Subcutaneous adipose tissue (tissue), 4 donors: ENCODE data around the gene PSORS1C2. TPM values are rescaled to one million over a fixed set of nuclear protein-coding genes. Genes with fewer than 3 reads are reported as not detected.

ENCODE experiments used
- total RNA-seq, 4 donors: library from RNA; depleted of rRNA; stranded (reverse); fragments of >200 nt; gene quantifications; one replicate each; pipeline ENCODE4 v1.1.0, GENCODE V29; 2016
- TF ChIP-seq, protein P1 (sequence below): fragments of 450-650 bp; IDR thresholded peaks from one replicate; pipeline ENCODE4 v1.5.1; 2016; ENCODE audit warnings: low read depth, mild to moderate bottlenecking, control low read depth, antibody characterized with exemption, moderate library complexity

The PSORS1C2 gene
- total RNA-seq, 4 donors from 2014 or later = not detected

GRCh38 chr6:31096215-31096614, 42.7 kb downstream of the PSORS1C2 start:
- TF ChIP-seq, protein P1, sequence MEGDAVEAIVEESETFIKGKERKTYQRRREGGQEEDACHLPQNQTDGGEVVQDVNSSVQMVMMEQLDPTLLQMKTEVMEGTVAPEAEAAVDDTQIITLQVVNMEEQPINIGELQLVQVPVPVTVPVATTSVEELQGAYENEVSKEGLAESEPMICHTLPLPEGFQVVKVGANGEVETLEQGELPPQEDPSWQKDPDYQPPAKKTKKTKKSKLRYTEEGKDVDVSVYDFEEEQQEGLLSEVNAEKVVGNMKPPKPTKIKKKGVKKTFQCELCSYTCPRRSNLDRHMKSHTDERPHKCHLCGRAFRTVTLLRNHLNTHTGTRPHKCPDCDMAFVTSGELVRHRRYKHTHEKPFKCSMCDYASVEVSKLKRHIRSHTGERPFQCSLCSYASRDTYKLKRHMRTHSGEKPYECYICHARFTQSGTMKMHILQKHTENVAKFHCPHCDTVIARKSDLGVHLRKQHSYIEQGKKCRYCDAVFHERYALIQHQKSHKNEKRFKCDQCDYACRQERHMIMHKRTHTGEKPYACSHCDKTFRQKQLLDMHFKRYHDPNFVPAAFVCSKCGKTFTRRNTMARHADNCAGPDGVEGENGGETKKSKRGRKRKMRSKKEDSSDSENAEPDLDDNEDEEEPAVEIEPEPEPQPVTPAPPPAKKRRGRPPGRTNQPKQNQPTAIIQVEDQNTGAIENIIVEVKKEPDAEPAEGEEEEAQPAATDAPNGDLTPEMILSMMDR = no peak

DNA sequence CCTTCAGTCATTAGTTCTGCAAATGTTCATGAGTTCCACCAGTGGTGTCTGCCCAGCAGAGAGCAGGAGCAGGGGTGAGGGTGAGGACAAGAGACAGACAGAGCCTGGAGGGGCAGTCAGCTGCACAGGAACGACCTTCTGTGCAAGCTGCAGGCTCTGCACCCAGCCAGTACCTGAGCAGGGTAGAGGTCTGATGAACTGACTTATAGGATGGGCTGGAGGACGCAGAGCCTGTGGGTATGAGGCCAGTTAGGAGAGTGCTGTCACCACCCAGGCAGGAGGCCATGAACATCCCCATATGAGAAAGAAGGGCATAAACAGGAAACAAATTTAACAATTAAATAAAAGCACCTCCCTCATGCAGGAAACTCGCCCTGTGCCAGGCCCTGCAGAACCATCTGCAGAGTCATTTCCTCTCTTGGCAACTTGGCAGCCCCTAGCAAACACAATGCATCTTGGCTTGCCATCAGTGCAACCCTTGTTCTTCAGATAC, 44.4 kb downstream of the PSORS1C2 start:
- TF ChIP-seq, protein P1 = no peak

GRCh38 chr6:31092769-31093505, 45.9 kb downstream of the PSORS1C2 start:
- TF ChIP-seq, protein P1 = no peak

DNA sequence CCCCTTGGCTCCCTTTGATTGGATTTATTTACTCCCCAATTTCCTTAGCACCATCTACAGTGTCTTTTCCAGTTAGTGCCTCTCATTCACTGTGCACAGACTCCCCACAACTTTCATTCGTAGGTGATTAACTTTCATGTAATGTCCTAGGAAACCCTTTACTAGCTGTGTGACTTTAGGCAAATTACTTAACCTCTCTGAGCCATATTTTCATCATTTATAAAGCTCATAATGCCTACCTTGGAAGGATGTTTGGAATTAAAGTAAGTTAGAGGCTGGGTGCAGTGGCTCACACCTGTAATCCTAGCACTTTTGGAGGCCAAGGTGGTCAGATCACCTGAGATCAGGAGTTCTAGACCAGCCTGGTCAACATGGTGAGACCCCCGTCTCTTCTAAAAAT, 46.6 kb downstream of the PSORS1C2 start:
- TF ChIP-seq, protein P1 = no peak

DNA sequence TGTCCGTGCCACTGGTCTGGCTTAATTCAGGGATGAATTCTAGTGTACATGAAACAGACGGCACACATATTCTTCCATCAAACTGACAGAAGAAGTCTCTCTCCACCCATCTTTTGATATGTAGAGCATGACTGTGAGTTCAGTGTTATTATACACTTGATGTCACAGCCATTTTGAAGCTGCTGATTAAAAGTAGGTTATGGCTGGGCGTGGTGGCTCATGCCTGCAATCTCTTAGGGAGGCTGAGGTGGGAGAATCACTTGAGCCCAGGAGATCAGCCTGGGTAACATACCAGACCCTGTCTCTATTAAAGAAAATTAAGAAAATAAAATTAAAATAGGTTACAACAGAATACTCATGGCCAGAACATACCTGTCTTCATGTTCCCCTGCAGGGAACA, 47.2 kb downstream of the PSORS1C2 start:
- TF ChIP-seq, protein P1 = no peak

- TF ChIP-seq, protein P1 = no peak
Observed at GRCh38 chr6:31090973-31091364, 47.9 kb downstream of the PSORS1C2 start.

- TF ChIP-seq, protein P1 = no peak
Observed at GRCh38 chr6:31090275-31090972, 48.4 kb downstream of the PSORS1C2 start.
